ENCODE measurements around the gene ARPC5L. TPM values are rescaled to one million over a fixed set of nuclear protein-coding genes. Genes with fewer than 3 reads are reported as not detected.

The ARPC5L gene
- total and polyA plus RNA-seq, 3 donors from 2014 or later: 64.7 to 111 (median 75.4) TPM

- TF ChIP-seq POLR2A (IDR thresholded peaks at IDR 0.05) (no peak), CTCF (IDR thresholded peaks at IDR 0.05) (no peak)
- intact Hi-C loops (cut with DNase I; ENCODE audit: low total_unique reads): no loop called here
- H3K4me1 ChIP-seq: peaks cover 12% of the 10 kb centered on the region
Observed at GRCh38 chr9:124854822-124855221, 7.1 kb upstream of the ARPC5L start.

GRCh38 chr9:124855566-124855943, 6.4 kb upstream of the ARPC5L start:
- no peak overlapping the region for H3K4me3 ChIP-seq
- no peaks in the 10 kb centered on the region for H3K27me3 ChIP-seq
- peaks cover 19% of the 10 kb centered on the region for H3K4me1 ChIP-seq
- TF ChIP-seq POLR2A (IDR thresholded peaks at IDR 0.05): no peak
- no peak for TF ChIP-seq CTCF (IDR thresholded peaks at IDR 0.05)
- H3K36me3 ChIP-seq (ENCODE audit: low read depth, missing control alignments): no peaks in the 10 kb centered on the region
- 82 to 87% methylated on average over 16 to 18 of the region's 18 CpGs for WGBS, 2 donors
- H3K27ac ChIP-seq: no peak overlapping the region
- no peaks in the 10 kb centered on the region for H3K9me3 ChIP-seq
- intact Hi-C loops (cut with DNase I; ENCODE audit: low total_unique reads): no loop called here
- DNase-seq: no peak

More at GRCh38 chr9:124854822-124855221, 7.1 kb upstream of the ARPC5L start:
- H3K9me3 ChIP-seq: no peaks in the 10 kb centered on the region
- H3K4me3 ChIP-seq: no peak overlapping the region
- H3K27me3 ChIP-seq: no peaks in the 10 kb centered on the region
- no peaks in the 10 kb centered on the region for H3K36me3 ChIP-seq (ENCODE audit: low read depth, missing control alignments)
- 74 to 75% methylated on average over 7 of the region's 7 CpGs for WGBS, 2 donors
- H3K27ac ChIP-seq: no peak overlapping the region
- no peak for DNase-seq

GRCh38 chr9:124855944-124856765, 5.8 kb upstream of the ARPC5L start:
- TF ChIP-seq CTCF (IDR thresholded peaks at IDR 0.05) (no peak), POLR2A (IDR thresholded peaks at IDR 0.05) (no peak)
- intact Hi-C loops (cut with DNase I; ENCODE audit: low total_unique reads): no loop called here
- Histone ChIP-seq H3K4me1 (peaks cover 25% of the 10 kb centered on the region), H3K27ac (no peak overlapping the region), H3K27me3 (no peaks in the 10 kb centered on the region), H3K9me3 (no peaks in the 10 kb centered on the region), H3K36me3 (ENCODE audit: low read depth, missing control alignments) (no peaks in the 10 kb centered on the region), H3K4me3 (no peak overlapping the region)
- 49 to 60% methylated on average over 8 to 16 of the region's 16 CpGs for WGBS, 2 donors
- no peak for DNase-seq

GRCh38 chr9:124857533-124858162, 4.3 kb upstream of the ARPC5L start:
- intact Hi-C loops (cut with DNase I; ENCODE audit: low total_unique reads): no loop called here
- DNase-seq: no peak
- no peaks in the 10 kb centered on the region for H3K9me3 ChIP-seq
- no peak overlapping the region for H3K27ac ChIP-seq
- WGBS, 2 donors: 87 to 90% methylated on average over 9 to 24 of the region's 24 CpGs
- TF ChIP-seq CTCF (IDR thresholded peaks at IDR 0.05) (no peak), POLR2A (IDR thresholded peaks at IDR 0.05) (no peak)
- H3K4me1 ChIP-seq: peaks cover 21% of the 10 kb centered on the region
- no peaks in the 10 kb centered on the region for H3K36me3 ChIP-seq (ENCODE audit: low read depth, missing control alignments)
- H3K4me3 ChIP-seq: no peak overlapping the region
- no peaks in the 10 kb centered on the region for H3K27me3 ChIP-seq

Measured in testis (tissue), 3 donors.